HEK293 (cell line): ENCODE measurements around the gene CAPZB.

Experiments used
- CTCF ChIA-PET: fragments of 350-600 bp; formaldehyde crosslinking; extraction: SDS; loops from one replicate; lab custom pipeline; 2021; ENCODE audit warnings: antibody characterized with exemption; lab: Yijun Ruan, JAX
- POLR2A ChIA-PET: fragments of 300-600 bp; formaldehyde crosslinking; extraction: SDS; loops from one replicate; lab custom pipeline; 2020; ENCODE audit warnings: antibody characterized with exemption, inconsistent platforms; lab: Yijun Ruan, JAX
- H3K27ac ChIP-seq: fragments of 200-500 bp; sonication (Bioruptor generic); 2 replicates; pipeline ENCODE4 v1.5.1; 2014; ENCODE audit warnings: low read depth, low read length, control low read depth, inconsistent platforms; ENCODE audit errors: extremely low read depth
- H3K36me3 ChIP-seq, 2 experiments: fragments of 200-500 bp in 1 of 2; sonication (Bioruptor generic) in 1 of 2; 1 replicate in 1 of 2; 2 replicates in 1 of 2; pipeline ENCODE4 v1.5.1; 2014 to 2017; ENCODE audit warnings: inconsistent platforms in 2 of 2, low read length in 2 of 2; ENCODE audit not compliant: control insufficient read depth in 2 of 2, insufficient read depth in 1 of 2
- H3K4me1 ChIP-seq: fragments of 200-500 bp; sonication (Bioruptor generic); 2 replicates; pipeline ENCODE4 v1.5.1; 2014; ENCODE audit warnings: mild to moderate bottlenecking, low read length, inconsistent platforms; ENCODE audit not compliant: control insufficient read depth, insufficient read depth
- H3K4me3 ChIP-seq: 2 replicates; pipeline ENCODE4 v1.5.1; 2011; ENCODE audit warnings: low read depth, mild to moderate bottlenecking, control low read depth, low read length, moderate library complexity
- H3K9me3 ChIP-seq: fragments of 200-500 bp; sonication (Bioruptor generic); 2 replicates; pipeline ENCODE4 v1.5.1; 2014; ENCODE audit warnings: low read depth, low read length, inconsistent platforms; ENCODE audit not compliant: control insufficient read depth, insufficient read depth
- FEZF1 ChIP-seq: fragments of 450-650 bp; formaldehyde crosslinking; IDR thresholded peaks from 2 replicates; pipeline ENCODE4 v1.5.1; 2016; ENCODE audit warnings: missing biosample characterization, missing genetic modification characterization
- GFI1B ChIP-seq: fragments of 450-650 bp; formaldehyde crosslinking; IDR thresholded peaks from 2 replicates; pipeline ENCODE4 v1.5.1; 2016; ENCODE audit warnings: missing biosample characterization, missing genetic modification characterization
- GLIS1 ChIP-seq: fragments of 450-650 bp; formaldehyde crosslinking; IDR thresholded peaks from 2 replicates; pipeline ENCODE4 v1.5.1; 2016; ENCODE audit warnings: missing biosample characterization, missing genetic modification characterization
- HOXA7 ChIP-seq: sonication (generic); formaldehyde crosslinking; IDR thresholded peaks from 2 replicates; pipeline ENCODE4 v1.8.1; 2022; ENCODE audit warnings: missing genetic modification reagents, borderline replicate concordance
- HOXC10 ChIP-seq: sonication (generic); formaldehyde crosslinking; IDR thresholded peaks from 2 replicates; pipeline ENCODE4 v1.8.1; 2023; ENCODE audit warnings: mild to moderate bottlenecking, missing genetic modification reagents
- KLF1 ChIP-seq: fragments of 450-650 bp; formaldehyde crosslinking; IDR thresholded peaks from 2 replicates; pipeline ENCODE4 v1.5.1; 2016; ENCODE audit warnings: missing biosample characterization, missing genetic modification characterization
- KLF17 ChIP-seq: fragments of 450-650 bp; formaldehyde crosslinking; IDR thresholded peaks from 2 replicates; pipeline ENCODE4 v1.5.1; 2016; ENCODE audit warnings: missing biosample characterization, missing genetic modification characterization
- PRDM1 ChIP-seq: fragments of 450-650 bp; formaldehyde crosslinking; IDR thresholded peaks from 2 replicates; pipeline ENCODE4; 2016; ENCODE audit warnings: missing biosample characterization, missing genetic modification characterization
- SCRT2 ChIP-seq: fragments of 450-650 bp; formaldehyde crosslinking; IDR thresholded peaks from 2 replicates; pipeline ENCODE4 v1.5.1; 2016; ENCODE audit warnings: missing biosample characterization, missing genetic modification characterization
- ZBTB7A ChIP-seq: fragments of 450-650 bp; formaldehyde crosslinking; IDR thresholded peaks from 2 replicates; pipeline ENCODE4 v1.5.1; 2016; ENCODE audit warnings: low read depth, missing biosample characterization, missing genetic modification characterization
- ZFP37 ChIP-seq: fragments of 450-650 bp; formaldehyde crosslinking; IDR thresholded peaks from 2 replicates; pipeline ENCODE4 v1.5.1; 2016; ENCODE audit warnings: missing biosample characterization, missing genetic modification characterization
- ZIC2 ChIP-seq: fragments of 450-650 bp; formaldehyde crosslinking; IDR thresholded peaks from 2 replicates; pipeline ENCODE4 v1.5.1; 2016; ENCODE audit warnings: missing biosample characterization, missing genetic modification characterization
- ZNF214 ChIP-seq: fragments of 450-650 bp; formaldehyde crosslinking; IDR thresholded peaks from 2 replicates; pipeline ENCODE4 v1.5.1; 2017; ENCODE audit warnings: missing biosample characterization, mild to moderate bottlenecking, missing genetic modification characterization, borderline replicate concordance
- ZNF239 ChIP-seq: fragments of 450-650 bp; formaldehyde crosslinking; IDR thresholded peaks from 2 replicates; pipeline ENCODE4 v1.5.1; 2016; ENCODE audit warnings: missing biosample characterization, missing genetic modification characterization
- ZNF341 ChIP-seq: fragments of 450-650 bp; formaldehyde crosslinking; IDR thresholded peaks from 2 replicates; pipeline ENCODE4; 2016; ENCODE audit warnings: low read depth, missing biosample characterization, missing genetic modification characterization
- ZNF394 ChIP-seq: fragments of 450-650 bp; formaldehyde crosslinking; IDR thresholded peaks from 2 replicates; pipeline ENCODE4 v1.5.1; 2016; ENCODE audit warnings: missing biosample characterization, missing genetic modification characterization, mild to moderate bottlenecking, moderate library complexity, borderline replicate concordance
- ZNF518A ChIP-seq: fragments of 450-650 bp; formaldehyde crosslinking; conservative IDR thresholded peaks from 2 replicates; pipeline ENCODE4 v1.5.1; 2016; ENCODE audit warnings: low read depth, missing biosample characterization, missing genetic modification characterization
- ZNF549 ChIP-seq: fragments of 450-650 bp; IDR thresholded peaks from 2 replicates; pipeline ENCODE4 v1.5.1; 2018; ENCODE audit warnings: missing biosample characterization, missing genetic modification characterization, mild to moderate bottlenecking, inconsistent platforms, moderate library complexity
- ZNF555 ChIP-seq: fragments of 450-650 bp; formaldehyde crosslinking; conservative IDR thresholded peaks from 2 replicates; pipeline ENCODE4 v1.5.1; 2017; ENCODE audit warnings: missing biosample characterization, mild to moderate bottlenecking, missing genetic modification characterization, inconsistent platforms
- ZNF571 ChIP-seq: fragments of 450-650 bp; formaldehyde crosslinking; IDR thresholded peaks from 2 replicates; pipeline ENCODE4 v1.5.0; 2017; ENCODE audit warnings: missing biosample characterization, missing genetic modification characterization
- ZNF768 ChIP-seq: fragments of 450-650 bp; formaldehyde crosslinking; IDR thresholded peaks from 2 replicates; pipeline ENCODE4 v1.5.1; 2018; ENCODE audit warnings: missing biosample characterization, mild to moderate bottlenecking, missing genetic modification characterization
- ZSCAN23 ChIP-seq: fragments of 450-650 bp; formaldehyde crosslinking; IDR thresholded peaks from 2 replicates; pipeline ENCODE4 v1.5.1; 2016; ENCODE audit warnings: missing biosample characterization, missing genetic modification characterization

Gene CAPZB

GRCh38 chr1:19354531-19354981 lies 130.8 kb downstream of the CAPZB start:
- Histone ChIP-seq H3K36me3 (peaks cover 0 to 79% of the 10 kb centered on the region in 2 experiments; a peak in 2 of 3 replicates), H3K9me3 (no peaks in the 10 kb centered on the region), H3K27ac (no peak overlapping the region), H3K4me3 (no peak overlapping the region), H3K4me1 (no peaks in the 10 kb centered on the region)
- CTCF ChIA-PET = interaction anchor here (0.8 to 2.0 kb wide), 5 partner anchors 10 to 307 kb away, joined by 3 to 7 read pairs (median 3); no protein-coding TSS in a partner anchor
- TF ChIP-seq ZNF341 (tag by site-specific recombination) (no peak), ZNF239 (tag by site-specific recombination) (no peak), PRDM1 (tag by site-specific recombination) (no peak), ZNF571 (no peak), SCRT2 (no peak), ZBTB7A (tag by site-specific recombination) (no peak), ZIC2 (peak; percentile 19; the same call in 1 of the 2 replicates), ZNF549 (tag by site-specific recombination) (no peak), HOXC10 (no peak), GLIS1 (tag by site-specific recombination) (peak; percentile 86), GFI1B (tag by site-specific recombination) (no peak), ZNF768 (tag by site-specific recombination) (no peak), ZNF214 (no peak), HOXA7 (CRISPR knock-in tag) (no peak)
- POLR2A ChIA-PET = no interaction called here

GRCh38 chr1:19353596-19353995 lies 131.7 kb downstream of the CAPZB start:
- POLR2A ChIA-PET = no interaction called here
- H3K27ac ChIP-seq = no peak overlapping the region

More at GRCh38 chr1:19353596-19353995, 131.7 kb downstream of the CAPZB start:
- no peak overlapping the region for H3K4me3 ChIP-seq
- TF ChIP-seq ZFP37 (tag by site-specific recombination) = no peak
- TF ChIP-seq KLF1 (tag by site-specific recombination) = no peak
- peak; percentile 79 for TF ChIP-seq ZIC2
- no peak for TF ChIP-seq FEZF1 (tag by site-specific recombination)
- TF ChIP-seq ZNF394 (tag by site-specific recombination) = no peak
- peak; percentile 68; the same call in 1 of the 2 replicates for TF ChIP-seq KLF17
- TF ChIP-seq ZNF341 (tag by site-specific recombination) = no peak
- TF ChIP-seq GFI1B (tag by site-specific recombination) = no peak
- TF ChIP-seq ZNF518A (tag by site-specific recombination) = no peak
- TF ChIP-seq ZSCAN23 (tag by site-specific recombination) = no peak
- no peak for TF ChIP-seq ZNF555 (tag by site-specific recombination)
- H3K9me3 ChIP-seq = no peaks in the 10 kb centered on the region
- CTCF ChIA-PET = interaction anchor here (0.8 to 2.0 kb wide), 4 partner anchors 9 to 300 kb away, joined by 3 to 7 read pairs (median 3); no protein-coding TSS in a partner anchor
- no peaks in the 10 kb centered on the region for H3K4me1 ChIP-seq
- H3K36me3 ChIP-seq = peaks cover 0 to 86% of the 10 kb centered on the region in 2 experiments; a peak in 2 of 3 replicates
